Colonic mucosa (tissue), 4 donors: Measurements from ENCODE around the gene OR52H1. TPM values are rescaled to one million over a fixed set of nuclear protein-coding genes. Genes with fewer than 3 reads are reported as not detected.
A peak's percentile ranks its signal among the peaks of the same experiment; 100 is the strongest.

Experiments
- DNase-seq: peaks from one replicate; pipeline ENCODE4 v3.0.0-alpha.2; 2020
- H3K27ac ChIP-seq: fragments of 200-600 bp; one replicate; pipeline ENCODE4 v1.8.0; 2021
- H3K27me3 ChIP-seq: fragments of 200-600 bp; one replicate; pipeline ENCODE4 v1.8.0; 2021
- H3K36me3 ChIP-seq: fragments of 200-600 bp; one replicate; pipeline ENCODE4 v1.8.0; 2021
- H3K4me1 ChIP-seq: fragments of 200-600 bp; one replicate; pipeline ENCODE4 v1.8.0; 2021; ENCODE audit warnings: mild to moderate bottlenecking
- H3K4me3 ChIP-seq: fragments of 200-600 bp; one replicate; pipeline ENCODE4 v1.8.0; 2021
- H3K9ac ChIP-seq, 2 donors: one replicate each; pipeline ENCODE4 v1.7.0; 2013; ENCODE audit warnings: control low read depth in 2 of 2, low read depth in 2 of 2, low read length in 2 of 2
- H3K9me3 ChIP-seq: fragments of 200-600 bp; one replicate; pipeline ENCODE4 v1.8.0; 2021
- intact Hi-C: fragments of 100-400 bp; cut with DNase I; formaldehyde crosslinking; loops from one replicate; pipeline ENCODE4 v1.14.1; 2022
- total RNA-seq, 2 donors: library from RNA; stranded (reverse); fragmentation: NEBNext Ultra II Directional in 1 of 2; extraction: Animal tissue kit (Norgen Biotek cat#: 25700) in 1 of 2; gene quantifications; one replicate each; pipeline ENCODE4 v1.2.1, GENCODE V29; 2021
- TF ChIP-seq, protein P1 (sequence below): fragments of 200-600 bp; IDR thresholded peaks from one replicate; pipeline ENCODE4 v1.8.0; 2022; ENCODE audit warnings: antibody characterized with exemption, mild to moderate bottlenecking
- donor health status: healthy.
- donor health status: DM: no; HTN: no; CAD: no.
- donor health status: DM: no; HTN: no; CAD: no.

The OR52H1 gene
- total RNA-seq, result not detected

GRCh38 chr11:5548440-5548839 is at the start of gene OR52H1:
Gene OR52H1 (minus strand): TSS chr11:5548540. CDS start chr11:5545505, 3,035 bp downstream.
- TF ChIP-seq, protein P1, sequence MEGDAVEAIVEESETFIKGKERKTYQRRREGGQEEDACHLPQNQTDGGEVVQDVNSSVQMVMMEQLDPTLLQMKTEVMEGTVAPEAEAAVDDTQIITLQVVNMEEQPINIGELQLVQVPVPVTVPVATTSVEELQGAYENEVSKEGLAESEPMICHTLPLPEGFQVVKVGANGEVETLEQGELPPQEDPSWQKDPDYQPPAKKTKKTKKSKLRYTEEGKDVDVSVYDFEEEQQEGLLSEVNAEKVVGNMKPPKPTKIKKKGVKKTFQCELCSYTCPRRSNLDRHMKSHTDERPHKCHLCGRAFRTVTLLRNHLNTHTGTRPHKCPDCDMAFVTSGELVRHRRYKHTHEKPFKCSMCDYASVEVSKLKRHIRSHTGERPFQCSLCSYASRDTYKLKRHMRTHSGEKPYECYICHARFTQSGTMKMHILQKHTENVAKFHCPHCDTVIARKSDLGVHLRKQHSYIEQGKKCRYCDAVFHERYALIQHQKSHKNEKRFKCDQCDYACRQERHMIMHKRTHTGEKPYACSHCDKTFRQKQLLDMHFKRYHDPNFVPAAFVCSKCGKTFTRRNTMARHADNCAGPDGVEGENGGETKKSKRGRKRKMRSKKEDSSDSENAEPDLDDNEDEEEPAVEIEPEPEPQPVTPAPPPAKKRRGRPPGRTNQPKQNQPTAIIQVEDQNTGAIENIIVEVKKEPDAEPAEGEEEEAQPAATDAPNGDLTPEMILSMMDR, result no peak
- H3K27ac ChIP-seq, result no peak within 1 kb of the TSS
- H3K36me3 ChIP-seq, result no peaks in the 10 kb centered on the region
- no peak within 1 kb of the TSS for H3K4me3 ChIP-seq
- H3K27me3 ChIP-seq, result no peaks in the 10 kb centered on the region
- intact Hi-C loops, result no loop called here
- no peak within 1 kb of the TSS for H3K9ac ChIP-seq
- no peaks in the 10 kb centered on the region for H3K9me3 ChIP-seq
- no peak for DNase-seq
- H3K4me1 ChIP-seq, result no peaks in the 10 kb centered on the region

DNA sequence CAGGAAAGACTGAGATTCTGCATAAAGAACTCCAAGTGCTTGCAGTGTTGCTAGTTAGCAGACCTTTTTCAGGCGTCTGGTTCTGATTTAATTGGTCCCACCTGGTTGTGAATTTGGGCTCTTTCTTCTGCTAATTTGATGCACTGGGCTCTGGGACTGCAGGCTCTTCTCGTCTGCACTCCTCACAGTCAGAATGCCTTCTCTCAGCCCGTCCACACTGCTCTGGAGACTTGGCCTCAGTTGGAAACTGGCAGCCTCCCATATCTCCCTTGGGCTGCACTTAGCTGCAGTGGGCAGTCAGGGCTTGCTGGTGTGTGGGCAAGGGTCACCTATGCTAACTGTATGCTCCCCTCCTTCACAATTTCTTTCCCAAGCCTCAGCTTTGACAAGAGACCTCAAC is 49.6 kb upstream of the OR52H1 start:
- TF ChIP-seq, protein P1, result no peak
- no peak overlapping the region for H3K27ac ChIP-seq
- no peaks in the 10 kb centered on the region for H3K27me3 ChIP-seq
- no peaks in the 10 kb centered on the region for H3K4me1 ChIP-seq
- no peaks in the 10 kb centered on the region for H3K9me3 ChIP-seq
- intact Hi-C loops, result no loop called here
- no peak overlapping the region for H3K9ac ChIP-seq
- no peak overlapping the region for H3K4me3 ChIP-seq
- H3K36me3 ChIP-seq, result no peaks in the 10 kb centered on the region
- DNase-seq, result no peak

DNA sequence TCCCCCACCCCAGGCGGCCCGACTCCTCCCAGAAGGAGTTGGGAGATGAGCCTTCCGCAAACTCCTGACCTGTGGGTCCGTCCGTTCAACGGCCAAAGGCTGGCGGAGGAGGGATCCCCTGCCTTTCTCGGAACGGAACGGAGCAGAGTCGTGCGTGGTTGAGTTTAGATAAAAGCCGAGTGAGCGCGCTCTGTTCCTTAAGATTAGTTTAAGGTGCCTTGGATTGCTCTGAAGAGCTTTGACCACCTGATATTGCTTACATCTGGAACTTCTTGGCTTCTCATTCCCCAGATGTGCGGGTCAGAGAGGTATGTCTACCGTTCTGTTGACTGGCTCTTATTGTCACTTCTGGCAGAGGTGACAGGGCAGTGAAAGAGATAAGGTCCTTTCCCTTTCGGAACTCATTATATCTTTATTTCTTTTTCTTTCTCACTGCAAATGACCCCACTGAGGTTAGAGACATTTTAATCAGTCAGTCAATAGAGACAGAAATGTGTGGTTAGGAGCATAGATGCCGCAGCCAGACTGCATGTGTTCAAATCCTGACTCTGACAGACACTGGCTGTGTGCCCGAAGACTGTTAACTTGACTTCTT is 48.4 kb upstream of the OR52H1 start, which contains the start of gene TRIM6:
Gene TRIM6 (plus strand): TSS at position 31 of the 595 bp plus-strand sequence. CDS start 261 bp downstream, at position 292.
- peak; percentile 54 for DNase-seq
- H3K4me3 ChIP-seq, result peak within 1 kb of the TSS; percentile 34
- no peaks in the 10 kb centered on the region for H3K4me1 ChIP-seq
- no peak within 1 kb of the TSS for H3K27ac ChIP-seq
- peak within 1 kb of the TSS; percentile 41 to 65 for H3K9ac ChIP-seq
- H3K9me3 ChIP-seq, result no peaks in the 10 kb centered on the region
- H3K36me3 ChIP-seq, result no peaks in the 10 kb centered on the region
- no peaks in the 10 kb centered on the region for H3K27me3 ChIP-seq
- TF ChIP-seq, protein P1, result no peak
- intact Hi-C loops, result no loop called here

- no peaks in the 10 kb centered on the region for H3K9me3 ChIP-seq
- TF ChIP-seq, protein P1, result no peak
- H3K4me3 ChIP-seq, result no peak overlapping the region
- no peaks in the 10 kb centered on the region for H3K27me3 ChIP-seq
- H3K4me1 ChIP-seq, result no peaks in the 10 kb centered on the region
- no peaks in the 10 kb centered on the region for H3K36me3 ChIP-seq
- H3K9ac ChIP-seq, result no peak overlapping the region
- intact Hi-C loops, result no loop called here
- DNase-seq, result no peak
- H3K27ac ChIP-seq, result no peak overlapping the region
Observed at GRCh38 chr11:5593146-5593545, 44.8 kb upstream of the OR52H1 start.

DNA sequence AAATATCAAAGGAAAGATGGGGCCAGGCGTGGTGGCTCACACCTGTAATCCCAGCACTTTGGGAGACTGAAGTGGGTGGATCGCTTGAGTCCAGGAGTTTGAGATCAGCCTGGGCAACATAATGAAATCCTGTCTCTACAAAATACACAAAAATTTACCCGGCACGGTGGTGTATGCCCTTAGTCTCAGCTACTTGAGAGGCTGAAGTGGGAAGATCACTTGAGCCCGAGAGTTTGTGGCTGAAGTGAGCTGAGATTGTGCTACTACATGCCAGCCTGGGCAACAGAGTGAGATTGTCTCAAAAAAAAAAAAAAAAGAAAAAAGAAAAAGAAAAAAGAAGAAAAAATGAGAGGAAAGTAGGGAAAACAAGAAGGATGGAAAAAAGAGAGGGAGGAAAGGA is 44.3 kb upstream of the OR52H1 start:
- DNase-seq, result no peak
- Histone ChIP-seq H3K9me3 (no peaks in the 10 kb centered on the region), H3K27ac (no peak overlapping the region), H3K9ac (no peak overlapping the region), H3K4me3 (no peak overlapping the region), H3K27me3 (no peaks in the 10 kb centered on the region), H3K36me3 (no peaks in the 10 kb centered on the region), H3K4me1 (no peaks in the 10 kb centered on the region)
- TF ChIP-seq, protein P1, result no peak
- intact Hi-C loops, result no loop called here
